ENCODE results near the gene CD46.

DNA sequence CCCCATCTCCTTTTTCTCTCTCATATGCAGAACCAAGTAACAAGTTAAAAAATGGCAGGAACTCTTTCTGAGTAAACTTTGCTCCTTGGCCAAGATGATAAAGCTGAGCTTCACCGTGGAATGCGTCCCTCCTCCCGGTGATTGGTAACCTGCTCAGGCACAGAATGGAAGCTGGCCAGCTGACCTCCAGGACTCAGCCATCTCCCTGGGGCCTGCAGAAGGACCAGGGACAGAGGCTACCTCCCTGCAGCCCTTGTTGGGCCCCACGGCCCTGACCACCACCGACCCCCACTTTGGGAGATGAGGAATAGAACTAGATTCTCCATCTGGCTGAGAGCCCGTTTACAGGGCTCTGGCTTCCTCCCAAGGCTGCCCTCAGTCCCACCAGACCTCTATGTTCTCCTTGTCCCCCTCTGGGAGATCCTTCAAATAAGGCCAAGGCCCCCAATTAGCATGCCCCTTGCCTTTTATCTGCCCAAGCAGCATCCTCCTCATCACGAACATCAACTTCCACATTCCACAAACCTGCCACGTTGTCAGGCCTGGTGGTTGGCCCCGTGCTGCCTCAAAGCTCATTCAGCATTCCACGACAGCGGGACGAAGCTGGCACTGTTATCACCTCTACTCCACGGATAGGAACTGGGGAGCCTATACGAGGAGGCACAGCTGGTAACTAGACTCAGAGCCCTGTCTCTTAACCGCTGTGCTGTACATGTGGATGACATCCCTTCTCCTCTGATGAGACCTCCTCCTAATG, 84.9 kb downstream of the CD46 start:
- no peak for TF ChIP-seq CTCF (IDR thresholded peaks at IDR 0.05)
- TF ChIP-seq POLR2AphosphoS5 (IDR thresholded peaks at IDR 0.05) = no peak
- TF ChIP-seq POLR2A (IDR thresholded peaks at IDR 0.05) = no peak

All from sigmoid colon (tissue), 4 donors.